ENCODE measurements around the gene SFMBT2. TPM values are rescaled to one million over a fixed set of nuclear protein-coding genes. Genes with fewer than 3 reads are reported as not detected.
"Not testable (repeated sequence)": the region's sequence is repeated elsewhere in the genome, so short reads cannot be mapped to it uniquely, and the experiment has no call there.

Gene SFMBT2
- total RNA-seq, 1 experiment from 2014 or later = 41.5 TPM

DNA sequence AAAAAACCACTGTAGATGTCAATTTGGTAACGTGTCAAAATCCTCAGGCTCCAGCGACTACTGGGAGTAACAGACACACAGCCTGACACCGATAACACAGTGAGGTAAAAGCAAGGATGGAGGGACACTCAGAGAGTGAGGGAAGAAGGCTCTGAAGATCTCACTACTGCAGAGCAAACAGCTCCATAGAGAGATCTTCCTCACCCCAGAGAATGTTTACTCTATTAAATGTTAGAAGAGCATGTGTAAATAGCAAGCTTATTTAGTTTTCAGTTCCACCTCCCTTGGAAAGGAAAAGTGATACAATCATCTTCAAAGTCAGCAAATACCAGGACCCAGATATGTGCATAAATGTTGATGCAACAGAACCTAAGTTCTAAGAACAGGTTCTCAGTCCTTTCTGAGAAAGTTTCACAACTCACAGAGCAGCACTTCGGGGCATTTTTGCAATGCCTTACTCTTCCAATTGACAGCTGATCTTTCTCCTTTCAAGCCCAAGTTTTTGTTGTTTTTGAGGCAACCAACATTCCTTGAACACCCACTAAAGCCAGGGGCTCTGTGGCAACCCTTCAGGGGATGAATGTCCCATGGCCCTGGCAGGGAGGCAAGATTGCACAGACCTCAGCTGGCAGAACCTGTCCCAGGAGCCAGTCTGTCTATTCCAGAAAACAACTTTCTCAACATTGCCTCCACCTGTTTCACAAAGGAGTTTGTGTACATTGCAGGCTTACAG is 177.4 kb downstream of the SFMBT2 start:
- no peaks in the 10 kb centered on the region for H3K27me3 ChIP-seq (ENCODE audit: low read length)
- no peak overlapping the region for H3K4me3 ChIP-seq (ENCODE audit: low read length)
- no peak overlapping the region for H2AFZ ChIP-seq (ENCODE audit: low read length)
- no peaks in the 10 kb centered on the region for H3K9me2 ChIP-seq (replicated peaks; ENCODE audit: insufficient read depth, low read length)
- no peak for DNase-seq
- H3K9ac ChIP-seq (ENCODE audit: low read length) = no peak overlapping the region
- H3K36me3 ChIP-seq (ENCODE audit: insufficient read depth, low read length) = peaks cover 37% of the 10 kb centered on the region
- no peak overlapping the region for H3K4me2 ChIP-seq (ENCODE audit: low read depth, low read length, poor library complexity, severe bottlenecking)
- no peak overlapping the region for H3K27ac ChIP-seq (ENCODE audit: low read length)
- peaks cover 48% of the 10 kb centered on the region for H3K79me2 ChIP-seq (ENCODE audit: low read length)
- no peaks in the 10 kb centered on the region for H4K20me1 ChIP-seq (ENCODE audit: insufficient read depth, low read depth, low read length)
- no peaks in the 10 kb centered on the region for H3K9me3 ChIP-seq (ENCODE audit: low read length)
- H3K4me1 ChIP-seq (ENCODE audit: low read length) = no peaks in the 10 kb centered on the region

DNA sequence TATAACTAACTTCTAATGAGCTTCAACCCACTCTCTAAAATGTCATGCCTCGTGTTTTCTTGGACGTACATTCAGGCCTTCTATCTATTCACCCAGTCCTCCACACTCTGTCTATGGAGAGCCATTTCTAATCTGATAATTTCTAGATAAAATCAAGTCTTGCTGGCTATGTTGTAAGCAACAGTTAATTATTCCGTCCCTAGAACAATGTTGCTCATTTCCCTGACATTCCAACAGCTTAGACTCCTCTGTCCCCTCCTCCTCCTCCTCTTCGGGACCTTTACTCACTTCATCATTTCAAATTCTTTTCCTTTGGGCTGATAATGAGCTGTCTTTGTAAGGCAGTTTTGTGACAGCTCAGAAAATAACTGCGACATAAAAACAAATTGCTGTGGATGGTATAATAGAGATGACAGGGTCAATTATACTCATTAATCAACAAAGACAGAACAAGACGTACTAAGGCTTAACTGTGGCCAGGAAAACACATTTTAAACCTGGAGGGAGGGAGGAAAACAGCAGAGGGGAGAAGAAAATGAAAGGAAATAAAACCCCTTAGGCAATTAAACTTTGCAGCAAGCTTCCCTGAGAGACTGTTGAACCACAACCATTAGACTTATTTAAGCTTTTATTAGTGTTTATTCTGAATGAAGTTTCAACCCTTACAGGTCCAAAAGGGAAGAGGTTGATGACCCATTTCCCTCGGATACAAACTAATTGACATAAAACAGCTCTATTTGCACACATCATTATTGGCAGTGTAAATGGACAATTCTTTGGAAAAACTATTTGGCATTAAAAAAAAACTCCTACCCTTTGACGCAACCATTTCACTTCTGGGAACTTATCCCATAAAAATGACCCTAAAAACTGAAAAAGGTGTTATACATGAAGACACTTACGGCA is 179.1 kb downstream of the SFMBT2 start:
- peaks cover 33% of the 10 kb centered on the region for H3K79me2 ChIP-seq (ENCODE audit: low read length)
- no peak overlapping the region for H3K4me2 ChIP-seq (ENCODE audit: low read depth, low read length, poor library complexity, severe bottlenecking)
- H3K9me2 ChIP-seq (replicated peaks; ENCODE audit: insufficient read depth, low read length) = no peaks in the 10 kb centered on the region
- H3K9me3 ChIP-seq (ENCODE audit: low read length) = no peaks in the 10 kb centered on the region
- no peak overlapping the region for H3K4me3 ChIP-seq (ENCODE audit: low read length)
- no peaks in the 10 kb centered on the region for H4K20me1 ChIP-seq (ENCODE audit: insufficient read depth, low read depth, low read length)
- no peaks in the 10 kb centered on the region for H3K4me1 ChIP-seq (ENCODE audit: low read length)
- H2AFZ ChIP-seq (ENCODE audit: low read length) = no peak overlapping the region
- H3K9ac ChIP-seq (ENCODE audit: low read length) = no peak overlapping the region
- no peak overlapping the region for H3K27ac ChIP-seq (ENCODE audit: low read length)
- no peaks in the 10 kb centered on the region for H3K27me3 ChIP-seq (ENCODE audit: low read length)
- H3K36me3 ChIP-seq (ENCODE audit: insufficient read depth, low read length) = peaks cover 35% of the 10 kb centered on the region
- DNase-seq = no peak

DNA sequence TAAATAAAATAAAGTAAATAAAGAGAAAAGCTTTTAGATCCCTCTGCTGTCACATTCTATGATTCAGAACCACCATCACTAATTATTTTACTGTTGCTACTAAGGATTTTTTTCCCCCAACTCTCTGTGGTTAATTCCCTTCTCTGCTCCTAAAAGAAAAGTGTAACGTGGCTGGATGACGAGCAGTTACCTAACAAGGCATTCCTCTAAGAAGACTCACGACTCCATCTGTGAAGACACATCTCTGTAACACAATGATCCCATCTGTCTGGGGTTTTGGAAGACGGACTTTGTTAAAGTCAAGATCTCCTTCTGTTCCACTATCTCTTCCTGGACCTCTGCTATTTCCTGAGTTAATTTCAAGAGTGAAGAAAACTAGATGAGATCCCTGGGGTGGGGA is 179.9 kb downstream of the SFMBT2 start:
- H3K27me3 ChIP-seq (ENCODE audit: low read length) = no peaks in the 10 kb centered on the region
- H3K4me2 ChIP-seq (ENCODE audit: low read depth, low read length, poor library complexity, severe bottlenecking) = no peak overlapping the region
- no peak for DNase-seq
- no peak overlapping the region for H2AFZ ChIP-seq (ENCODE audit: low read length)
- no peaks in the 10 kb centered on the region for H3K9me3 ChIP-seq (ENCODE audit: low read length)
- no peak overlapping the region for H3K4me3 ChIP-seq (ENCODE audit: low read length)
- H3K27ac ChIP-seq (ENCODE audit: low read length) = no peak overlapping the region
- H3K4me1 ChIP-seq (ENCODE audit: low read length) = no peaks in the 10 kb centered on the region
- no peaks in the 10 kb centered on the region for H3K9me2 ChIP-seq (replicated peaks; ENCODE audit: insufficient read depth, low read length)
- peaks cover 32% of the 10 kb centered on the region for H3K79me2 ChIP-seq (ENCODE audit: low read length)
- H3K9ac ChIP-seq (ENCODE audit: low read length) = no peak overlapping the region
- peaks cover 41% of the 10 kb centered on the region for H3K36me3 ChIP-seq (ENCODE audit: insufficient read depth, low read length)
- no peaks in the 10 kb centered on the region for H4K20me1 ChIP-seq (ENCODE audit: insufficient read depth, low read depth, low read length)

DNA sequence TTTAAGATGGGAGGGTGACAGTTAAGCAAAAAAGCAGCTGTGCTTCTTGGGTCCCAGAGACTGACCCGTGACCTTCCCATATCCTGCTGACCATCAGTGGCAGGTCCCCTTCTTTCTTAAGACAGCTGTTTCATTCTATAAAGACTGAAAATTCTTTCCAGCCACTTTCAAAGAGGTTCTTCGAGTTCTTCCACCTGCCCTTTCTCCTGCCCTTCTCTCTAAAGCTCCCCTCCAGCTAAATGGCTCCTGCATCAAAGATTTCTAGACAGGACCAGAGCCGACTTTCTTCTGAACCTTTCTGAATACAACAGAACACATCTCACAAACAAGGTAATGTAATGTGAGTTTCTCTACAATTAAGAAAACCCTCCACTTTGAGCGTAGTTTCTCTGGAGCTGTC is 180.8 kb downstream of the SFMBT2 start:
- H3K9me2 ChIP-seq (replicated peaks; ENCODE audit: insufficient read depth, low read length) = no peaks in the 10 kb centered on the region
- H3K4me2 ChIP-seq (ENCODE audit: low read depth, low read length, poor library complexity, severe bottlenecking) = no peak overlapping the region
- peaks cover 48% of the 10 kb centered on the region for H3K36me3 ChIP-seq (ENCODE audit: insufficient read depth, low read length)
- no peaks in the 10 kb centered on the region for H3K9me3 ChIP-seq (ENCODE audit: low read length)
- H3K27me3 ChIP-seq (ENCODE audit: low read length) = no peaks in the 10 kb centered on the region
- H3K4me3 ChIP-seq (ENCODE audit: low read length) = no peak overlapping the region
- H3K27ac ChIP-seq (ENCODE audit: low read length) = no peak overlapping the region
- no peak for DNase-seq
- H3K9ac ChIP-seq (ENCODE audit: low read length) = no peak overlapping the region
- no peak overlapping the region for H2AFZ ChIP-seq (ENCODE audit: low read length)
- peaks cover 23% of the 10 kb centered on the region for H3K79me2 ChIP-seq (ENCODE audit: low read length)
- H3K4me1 ChIP-seq (ENCODE audit: low read length) = no peaks in the 10 kb centered on the region
- no peaks in the 10 kb centered on the region for H4K20me1 ChIP-seq (ENCODE audit: insufficient read depth, low read depth, low read length)

DNA sequence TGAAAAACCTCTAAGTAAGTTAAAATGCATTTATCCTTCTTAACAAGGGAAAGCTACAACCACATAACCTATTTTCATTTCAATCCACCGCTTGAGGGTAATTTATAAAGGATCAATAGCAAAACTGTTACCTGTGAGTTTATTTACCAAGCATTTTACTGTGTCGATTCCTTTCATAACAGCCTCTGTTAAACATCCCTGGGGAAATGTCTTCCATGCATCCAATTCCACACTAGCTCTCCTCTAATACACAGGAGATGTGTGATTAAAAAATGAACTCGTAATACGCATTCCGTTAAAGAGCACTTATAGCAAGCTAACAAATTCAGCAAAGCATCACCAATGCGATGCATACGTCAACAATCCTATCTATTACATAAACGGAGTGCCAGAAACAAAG is 185.7 kb downstream of the SFMBT2 start:
- Histone ChIP-seq H4K20me1 (ENCODE audit: insufficient read depth, low read depth, low read length) (no peaks in the 10 kb centered on the region), H3K4me2 (ENCODE audit: low read depth, low read length, poor library complexity, severe bottlenecking) (no peak overlapping the region), H3K9me2 (replicated peaks; ENCODE audit: insufficient read depth, low read length) (no peaks in the 10 kb centered on the region), H2AFZ (ENCODE audit: low read length) (no peak overlapping the region), H3K9me3 (ENCODE audit: low read length) (no peaks in the 10 kb centered on the region), H3K36me3 (ENCODE audit: insufficient read depth, low read length) (peaks cover 56% of the 10 kb centered on the region), H3K79me2 (ENCODE audit: low read length) (peaks cover 15% of the 10 kb centered on the region), H3K4me3 (ENCODE audit: low read length) (no peak overlapping the region), H3K4me1 (ENCODE audit: low read length) (no peaks in the 10 kb centered on the region), H3K27me3 (ENCODE audit: low read length) (no peaks in the 10 kb centered on the region), H3K9ac (ENCODE audit: low read length) (no peak overlapping the region), H3K27ac (ENCODE audit: low read length) (no peak overlapping the region)
- DNase-seq = no peak

DNA sequence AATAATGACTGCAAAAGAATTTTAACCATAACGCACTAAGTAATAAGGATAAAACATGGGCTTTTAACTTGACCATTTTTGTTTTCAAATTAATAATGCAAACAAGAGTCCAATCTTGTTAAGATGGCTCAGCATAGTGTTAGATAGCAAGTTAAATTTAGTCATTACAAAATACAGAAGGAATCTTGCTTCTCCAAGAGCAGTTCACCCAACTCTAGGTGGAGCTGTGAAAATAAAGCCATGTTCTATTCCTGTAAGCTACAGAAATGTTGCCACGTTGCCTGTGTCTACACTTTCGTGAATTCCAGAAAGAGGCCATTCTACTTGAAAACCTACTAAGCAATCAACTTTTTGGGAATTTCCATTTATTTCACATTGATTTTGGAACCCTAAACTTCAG is 191.9 kb downstream of the SFMBT2 start:
- H3K4me2 ChIP-seq (ENCODE audit: low read depth, low read length, poor library complexity, severe bottlenecking) = no peak overlapping the region
- no peaks in the 10 kb centered on the region for H3K9me2 ChIP-seq (replicated peaks; ENCODE audit: insufficient read depth, low read length)
- no peak overlapping the region for H2AFZ ChIP-seq (ENCODE audit: low read length)
- H4K20me1 ChIP-seq (ENCODE audit: insufficient read depth, low read depth, low read length) = no peaks in the 10 kb centered on the region
- H3K4me3 ChIP-seq (ENCODE audit: low read length) = no peak overlapping the region
- H3K27me3 ChIP-seq (ENCODE audit: low read length) = no peaks in the 10 kb centered on the region
- no peaks in the 10 kb centered on the region for H3K4me1 ChIP-seq (ENCODE audit: low read length)
- no peak for DNase-seq
- peaks cover 9% of the 10 kb centered on the region; the same call in 1 of the 2 replicates for H3K79me2 ChIP-seq (ENCODE audit: low read length)
- H3K9ac ChIP-seq (ENCODE audit: low read length) = no peak overlapping the region
- H3K36me3 ChIP-seq (ENCODE audit: insufficient read depth, low read length) = peaks cover 58% of the 10 kb centered on the region
- H3K27ac ChIP-seq (ENCODE audit: low read length) = no peak overlapping the region
- no peaks in the 10 kb centered on the region for H3K9me3 ChIP-seq (ENCODE audit: low read length)

DNA sequence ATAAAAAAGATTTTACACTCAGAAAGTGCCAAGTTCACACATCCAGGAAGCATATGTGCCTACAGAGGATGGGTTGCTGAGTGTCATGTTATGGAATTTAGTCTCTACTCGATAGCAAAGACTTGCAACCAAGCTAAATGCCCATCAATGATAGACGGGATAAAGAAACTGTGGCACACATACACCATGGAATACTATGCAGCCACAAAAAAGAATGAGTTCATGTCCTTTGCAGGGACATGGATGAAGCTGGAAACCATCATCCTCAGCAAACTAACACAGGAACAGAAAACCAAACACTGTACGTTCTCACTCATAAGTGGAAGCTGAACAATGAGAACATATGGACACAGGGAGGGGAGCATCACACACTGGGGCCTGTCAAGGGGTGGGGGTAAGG is 198.1 kb downstream of the SFMBT2 start:
- not testable (repeated sequence) for H3K27ac ChIP-seq (ENCODE audit: low read length); H3K27me3 ChIP-seq (ENCODE audit: low read length); H3K9me2 ChIP-seq (replicated peaks; ENCODE audit: insufficient read depth, low read length); H3K9ac ChIP-seq (ENCODE audit: low read length); H3K4me1 ChIP-seq (ENCODE audit: low read length); H2AFZ ChIP-seq (ENCODE audit: low read length); DNase-seq; H4K20me1 ChIP-seq (ENCODE audit: insufficient read depth, low read depth, low read length); H3K9me3 ChIP-seq (ENCODE audit: low read length); H3K4me3 ChIP-seq (ENCODE audit: low read length); H3K4me2 ChIP-seq (ENCODE audit: low read depth, low read length, poor library complexity, severe bottlenecking)
- peaks cover 38% of the 10 kb centered on the region for H3K36me3 ChIP-seq (ENCODE audit: insufficient read depth, low read length)
- H3K79me2 ChIP-seq (ENCODE audit: low read length) = peaks cover 13% of the 10 kb centered on the region

DNA sequence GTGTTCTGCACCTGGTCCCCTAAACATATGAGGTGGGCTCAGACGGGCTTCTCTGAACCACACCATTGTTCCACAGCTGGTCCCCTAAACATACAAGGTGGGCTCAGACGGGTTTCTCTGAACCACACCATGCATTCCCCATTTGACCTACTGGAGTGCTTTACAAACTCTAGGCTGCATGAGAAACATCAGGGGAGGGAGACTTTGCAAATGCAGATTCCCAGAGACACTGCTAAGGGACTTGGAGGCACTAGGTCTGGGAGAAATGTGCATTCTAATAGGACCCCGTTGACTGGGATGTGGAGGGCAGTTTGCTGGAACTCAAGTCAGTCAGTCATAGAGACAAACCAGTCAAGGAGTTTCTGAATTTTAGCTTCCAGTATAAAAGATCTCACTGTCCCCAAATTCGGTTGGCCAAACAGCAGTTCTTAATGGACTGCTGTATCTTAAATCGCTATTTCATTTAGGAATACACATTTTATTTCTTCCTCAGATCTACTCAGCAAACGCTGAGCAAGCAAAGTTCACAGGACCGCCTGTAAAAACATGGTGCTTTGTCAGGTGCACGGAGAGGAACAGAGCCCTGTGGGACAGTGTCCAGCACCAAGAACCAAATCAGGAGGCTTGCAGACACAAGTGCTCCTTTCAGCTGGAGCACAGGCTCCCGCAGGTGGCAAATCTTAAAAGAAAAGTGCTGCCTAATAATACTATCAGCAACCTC is 198.8 kb downstream of the SFMBT2 start:
- DNase-seq = no peak
- no peak overlapping the region for H2AFZ ChIP-seq (ENCODE audit: low read length)
- H3K27me3 ChIP-seq (ENCODE audit: low read length) = no peaks in the 10 kb centered on the region
- peaks cover 13% of the 10 kb centered on the region for H3K79me2 ChIP-seq (ENCODE audit: low read length)
- H3K9me3 ChIP-seq (ENCODE audit: low read length) = no peaks in the 10 kb centered on the region
- no peaks in the 10 kb centered on the region for H4K20me1 ChIP-seq (ENCODE audit: insufficient read depth, low read depth, low read length)
- H3K27ac ChIP-seq (ENCODE audit: low read length) = no peak overlapping the region
- H3K36me3 ChIP-seq (ENCODE audit: insufficient read depth, low read length) = peaks cover 32% of the 10 kb centered on the region
- H3K4me2 ChIP-seq (ENCODE audit: low read depth, low read length, poor library complexity, severe bottlenecking) = no peak overlapping the region
- H3K4me1 ChIP-seq (ENCODE audit: low read length) = no peaks in the 10 kb centered on the region
- no peak overlapping the region for H3K9ac ChIP-seq (ENCODE audit: low read length)
- no peaks in the 10 kb centered on the region for H3K9me2 ChIP-seq (replicated peaks; ENCODE audit: insufficient read depth, low read length)
- H3K4me3 ChIP-seq (ENCODE audit: low read length) = no peak overlapping the region
